A549 (cell line): Measurements from ENCODE around the gene PPP1R3E. TPM values are rescaled to one million over a fixed set of nuclear protein-coding genes. Genes with fewer than 3 reads are reported as not detected.

Experiments
- ATAC-seq, 2 experiments: fragments of 200-7000 bp in 1 of 2; fragments of >200 bp in 1 of 2; cut with Nextera tagmentation in 1 of 2; cut with Tn5 transposase in 1 of 2; 3 replicates each; pipeline versions ENCODE4 v1.8.0 to v1.9.1; 2018 to 2020; ENCODE audit warnings: mild to moderate bottlenecking in 1 of 2, moderate library complexity in 1 of 2
- CTCF ChIA-PET: fragments of 300-600 bp; sonication (Branson Sonifier 250); formaldehyde crosslinking; extraction: SDS; loops from one replicate; lab custom pipeline; 2021; ENCODE audit warnings: antibody characterized with exemption, inconsistent platforms; lab: Yijun Ruan, JAX
- POLR2A ChIA-PET: fragments of 350-600 bp; formaldehyde crosslinking; extraction: SDS; loops from one replicate; lab custom pipeline; 2021; ENCODE audit warnings: antibody characterized with exemption, inconsistent platforms; lab: Yijun Ruan, JAX
- DNase-seq, 2 experiments: peaks; one replicate each; pipeline versions ENCODE4 v3.0.0 to v3.0.0-alpha.2; 2011 to 2016; ENCODE audit warnings: low read depth in 1 of 2, low spot score in 1 of 2
- FAIRE-seq: peaks from 2 replicates; lab custom pipeline; 2011; peaks lifted over from hg19 to GRCh38; lab: Jason Lieb, UNC
- H3K27ac ChIP-seq, 2 experiments: fragments of >200 bp; sonication (Bioruptor Twin); formaldehyde crosslinking; 3 replicates each; pipeline ENCODE4 v1.5.1; 2016 to 2017
- H3K4me1 ChIP-seq: fragments of >200 bp; sonication (Bioruptor Twin); formaldehyde crosslinking; 3 replicates; pipeline ENCODE4 v1.6.1; 2016
- H3K4me2 ChIP-seq: fragments of >200 bp; sonication (Bioruptor Twin); formaldehyde crosslinking; 3 replicates; pipeline ENCODE4 v1.6.1; 2016
- H3K4me3 ChIP-seq: fragments of >200 bp; sonication (Bioruptor Twin); formaldehyde crosslinking; 3 replicates; pipeline ENCODE4 v1.5.1; 2016
- H3K9me3 ChIP-seq: fragments of >200 bp; sonication (Bioruptor Twin); formaldehyde crosslinking; 3 replicates; pipeline ENCODE4 v1.6.1; 2016
- CBX8 ChIP-seq: fragments of 200-600 bp; sonication (generic); IDR thresholded peaks from 2 replicates; pipeline ENCODE4 v1.6.1; 2016
- CEBPB ChIP-seq, 2 experiments: fragments of >200 bp in 1 of 2; sonication (Bioruptor Twin) in 1 of 2; formaldehyde crosslinking in 1 of 2; IDR thresholded peaks; 2 replicates each; pipeline ENCODE4 v1.6.1; 2012 to 2016
- CHD2 ChIP-seq: fragments of 150-350 bp; IDR thresholded peaks from 2 replicates; pipeline ENCODE4 v1.6.1; 2014; ENCODE audit warnings: low read length; ENCODE audit not compliant: partially characterized antibody
- CHD4 ChIP-seq: fragments of 200-600 bp; sonication (generic); IDR thresholded peaks from 2 replicates; pipeline ENCODE4 v1.6.1; 2016; ENCODE audit warnings: antibody characterized with exemption, mild to moderate bottlenecking, borderline replicate concordance
- E2F6 ChIP-seq: IDR thresholded peaks from 2 replicates; pipeline ENCODE4 v1.6.1; 2012; ENCODE audit warnings: low read depth, borderline replicate concordance
- EHF ChIP-seq: fragments of 250-450 bp; sonication (Bioruptor Pico); IDR thresholded peaks from 2 replicates; pipeline ENCODE4 v1.5.0; 2020; ENCODE audit warnings: mild to moderate bottlenecking
- ELK1 ChIP-seq: fragments of 150-350 bp; IDR thresholded peaks from 2 replicates; pipeline ENCODE4 v1.6.1; 2014; ENCODE audit warnings: low read depth, mild to moderate bottlenecking, low read length
- EP300 ChIP-seq, 2 experiments: fragments of >200 bp; sonication (Bioruptor Twin); formaldehyde crosslinking; IDR thresholded peaks; 2 replicates in 1 of 2; 3 replicates in 1 of 2; pipeline ENCODE4 v1.6.1; 2016 to 2017
- FOSL2 ChIP-seq, 2 experiments: fragments of 450-650 bp in 1 of 2; fragments of >200 bp in 1 of 2; sonication (Bioruptor Twin) in 1 of 2; formaldehyde crosslinking; IDR thresholded peaks; 2 replicates each; pipeline versions ENCODE4 v1.5.0 to v1.6.1; 2016 to 2020; ENCODE audit warnings: mild to moderate bottlenecking in 1 of 2, moderate library complexity in 1 of 2
- FOXS1 ChIP-seq: fragments of 250-450 bp; sonication (Bioruptor Pico); IDR thresholded peaks from 2 replicates; pipeline ENCODE4 v1.5.0; 2020; ENCODE audit warnings: mild to moderate bottlenecking, moderate library complexity
- GATA3 ChIP-seq: IDR thresholded peaks from 2 replicates; pipeline ENCODE4 v1.6.1; 2012; ENCODE audit warnings: borderline replicate concordance
- HOXA7 ChIP-seq: fragments of 250-450 bp; sonication (Bioruptor Pico); IDR thresholded peaks from 2 replicates; pipeline ENCODE4 v1.5.0; 2020; ENCODE audit warnings: mild to moderate bottlenecking, moderate library complexity
- JUNB ChIP-seq: fragments of >200 bp; sonication (Bioruptor Twin); formaldehyde crosslinking; IDR thresholded peaks from 2 replicates; pipeline ENCODE4 v1.6.1; 2016
- KDM1A ChIP-seq: fragments of 200-600 bp; sonication (generic); IDR thresholded peaks from 2 replicates; pipeline ENCODE4 v1.6.1; 2016; ENCODE audit warnings: low read depth, mild to moderate bottlenecking
- MAZ ChIP-seq: fragments of 150-350 bp; IDR thresholded peaks from 2 replicates; pipeline ENCODE4 v1.6.1; 2014; ENCODE audit warnings: antibody characterized with exemption, low read depth, low read length, borderline replicate concordance
- NFE2L2 ChIP-seq: fragments of 150-350 bp; conservative IDR thresholded peaks from 2 replicates; pipeline ENCODE4 v1.6.1; 2014; ENCODE audit warnings: low read length
- NR3C1 ChIP-seq: fragments of >200 bp; sonication (Bioruptor Twin); formaldehyde crosslinking; IDR thresholded peaks from 3 replicates; pipeline ENCODE4 v1.6.1; 2017
- PHF8 ChIP-seq: fragments of 200-600 bp; sonication (generic); IDR thresholded peaks from 2 replicates; pipeline ENCODE4 v1.6.1; 2016; ENCODE audit warnings: low read depth, mild to moderate bottlenecking, antibody characterized with exemption, moderate library complexity, borderline replicate concordance
- POLR2AphosphoS2 ChIP-seq: conservative IDR thresholded peaks from 2 replicates; pipeline ENCODE4 v1.6.1; 2012; ENCODE audit warnings: low read length, improper control_type of control experiment, inconsistent platforms
- RAD21 ChIP-seq, 2 experiments: fragments of >200 bp in 1 of 2; sonication (Bioruptor Twin) in 1 of 2; formaldehyde crosslinking in 1 of 2; IDR thresholded peaks in 1 of 2; conservative IDR thresholded peaks in 1 of 2; 2 replicates in 1 of 2; 3 replicates in 1 of 2; pipeline ENCODE4 v1.6.1; 2012 to 2018; ENCODE audit warnings: inconsistent platforms in 1 of 2
- REST ChIP-seq: fragments of 200-600 bp; sonication (generic); IDR thresholded peaks from 2 replicates; pipeline ENCODE4 v1.6.1; 2016; ENCODE audit warnings: antibody characterized with exemption, mild to moderate bottlenecking, moderate library complexity
- SMC3 ChIP-seq: fragments of >200 bp; sonication (Bioruptor Twin); formaldehyde crosslinking; IDR thresholded peaks from 3 replicates; pipeline ENCODE4 v1.6.1; 2018; ENCODE audit warnings: inconsistent platforms
- ZC3H11A ChIP-seq: fragments of 450-650 bp; IDR thresholded peaks from 2 replicates; pipeline ENCODE4 v1.6.1; 2014; ENCODE audit warnings: antibody characterized with exemption, mild to moderate bottlenecking
- ZFP36 ChIP-seq: fragments of 450-650 bp; IDR thresholded peaks from 2 replicates; pipeline ENCODE4 v1.6.1; 2014; ENCODE audit warnings: borderline replicate concordance; ENCODE audit not compliant: partially characterized antibody
- ZSCAN20 ChIP-seq: fragments of 250-450 bp; sonication (Bioruptor Pico); IDR thresholded peaks from 2 replicates; pipeline ENCODE4 v1.8.0; 2022; ENCODE audit warnings: mild to moderate bottlenecking, moderate library complexity
- WGBS: methylation state at CpG from one replicate; pipeline ENCODE4 v1.1.6; 2017; ENCODE audit errors: missing lambda C conversion rate; 5-methylcytosine and 5-hydroxymethylcytosine counted together
- polyA plus RNA-seq, 4 experiments: library from polyadenylated mRNA; depleted of rRNA in 3 of 4; stranded (reverse); fragments of >200 nt; fragmentation: RNase III in 1 of 4; extraction: RNeasy Plus Mini Kit Qiagen cat#74134 plus additional on column Dnase treatment in 1 of 4; gene quantifications; 2 replicates in 3 of 4; 3 replicates in 1 of 4; pipeline ENCODE4 v1.2.3, GENCODE V29; 2011 to 2017

PPP1R3E gene
- polyA plus RNA-seq, 2 of the 4 experiments (the other 2 are of a cell fraction): 7.5 to 11.1 TPM

- FAIRE-seq (no peak), ATAC-seq (no peak), DNase-seq (no peak)
- TF ChIP-seq EP300 (IDR thresholded peaks at IDR 0.05) (no peak), FOXS1 (no peak), ZFP36 (no peak), RAD21 (conservative IDR thresholded peaks at IDR 0.05 in 1 of 2, IDR thresholded peaks at IDR 0.05 in 1 of 2) (no peak), SMC3 (no peak), CHD2 (no peak), HOXA7 (CRISPR knock-in tag) (no peak), MAZ (no peak), FOSL2 (IDR thresholded peaks at IDR 0.05) (no peak), FOSL2 (CRISPR knock-in tag; IDR thresholded peaks at IDR 0.05) (no peak), JUNB (no peak), PHF8 (no peak), NR3C1 (no peak), NFE2L2 (no peak), KDM1A (no peak), CEBPB (IDR thresholded peaks at IDR 0.05) (no peak)
- Histone ChIP-seq H3K4me2 (no peak overlapping the region), H3K4me1 (peaks cover 24% of the 10 kb centered on the region), H3K9me3 (no peaks in the 10 kb centered on the region), H3K27ac (no peak overlapping the region), H3K4me3 (no peak overlapping the region)
- 82% methylated on average over 1 of the region's 1 CpG for WGBS
- POLR2A ChIA-PET: interaction anchor here (1.2 to 1.4 kb wide), 2 partner anchors 8 to 11 kb away, joined by 5 read pairs; partner anchors contain the start of genes PABPN1 and PPP1R3E
- CTCF ChIA-PET: interaction anchor here (1.0 to 2.9 kb wide), 6 partner anchors 9 to 216 kb away, joined by 3 to 15 read pairs (median 4); partner anchors contain the start of genes ACIN1, C14orf119, PABPN1 and PPP1R3E
Observed at GRCh38 chr14:23310546-23310945, 7.9 kb upstream of the PPP1R3E start.

GRCh38 chr14:23308721-23309445 lies 6.2 kb upstream of the PPP1R3E start:
- Histone ChIP-seq H3K4me1 (peaks cover 25% of the 10 kb centered on the region), H3K27ac (0 out of 6 replicates have a peak overlapping the region, but pooled peaks of 1 of the 2 experiments have one; percentile 17), H3K4me3 (no peak overlapping the region), H3K9me3 (no peaks in the 10 kb centered on the region), H3K4me2 (peak overlapping the region; percentile 94)
- POLR2A ChIA-PET: interaction anchor here (0.5 to 4.5 kb wide), 2 partner anchors 13 to 243 kb away, joined by 3 to 64 read pairs; partner anchors contain the start of genes PABPN1 and ZFHX2
- WGBS: 93% methylated on average over 17 of the region's 17 CpGs
- TF ChIP-seq POLR2AphosphoS2 (no peak), ZSCAN20 (no peak), REST (no peak), ZC3H11A (no peak), E2F6 (no peak), GATA3 (no peak), CBX8 (no peak), HOXA7 (CRISPR knock-in tag) (no peak), ELK1 (no peak), KDM1A (no peak), EHF (CRISPR knock-in tag) (no peak), NFE2L2 (no peak), CHD4 (no peak)
- no peak for DNase-seq
- no peak for ATAC-seq
- CTCF ChIA-PET: interaction anchor here (0.5 to 3.8 kb wide), 10 partner anchors 7 to 794 kb away, joined by 3 to 15 read pairs (median 4); partner anchors contain the start of genes PPP1R3E and SLC22A17
- no peak for FAIRE-seq
